ENCODE results near the gene AAGAB.

- TF ChIP-seq EZH2 (IDR thresholded peaks at IDR 0.05), result no peak
- TF ChIP-seq, protein P1, sequence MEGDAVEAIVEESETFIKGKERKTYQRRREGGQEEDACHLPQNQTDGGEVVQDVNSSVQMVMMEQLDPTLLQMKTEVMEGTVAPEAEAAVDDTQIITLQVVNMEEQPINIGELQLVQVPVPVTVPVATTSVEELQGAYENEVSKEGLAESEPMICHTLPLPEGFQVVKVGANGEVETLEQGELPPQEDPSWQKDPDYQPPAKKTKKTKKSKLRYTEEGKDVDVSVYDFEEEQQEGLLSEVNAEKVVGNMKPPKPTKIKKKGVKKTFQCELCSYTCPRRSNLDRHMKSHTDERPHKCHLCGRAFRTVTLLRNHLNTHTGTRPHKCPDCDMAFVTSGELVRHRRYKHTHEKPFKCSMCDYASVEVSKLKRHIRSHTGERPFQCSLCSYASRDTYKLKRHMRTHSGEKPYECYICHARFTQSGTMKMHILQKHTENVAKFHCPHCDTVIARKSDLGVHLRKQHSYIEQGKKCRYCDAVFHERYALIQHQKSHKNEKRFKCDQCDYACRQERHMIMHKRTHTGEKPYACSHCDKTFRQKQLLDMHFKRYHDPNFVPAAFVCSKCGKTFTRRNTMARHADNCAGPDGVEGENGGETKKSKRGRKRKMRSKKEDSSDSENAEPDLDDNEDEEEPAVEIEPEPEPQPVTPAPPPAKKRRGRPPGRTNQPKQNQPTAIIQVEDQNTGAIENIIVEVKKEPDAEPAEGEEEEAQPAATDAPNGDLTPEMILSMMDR (IDR thresholded peaks at IDR 0.05 in 2 of 3, conservative IDR thresholded peaks at IDR 0.05 in 1 of 3; ENCODE audit: borderline replicate concordance in 1 of 3, insufficient read depth in 1 of 3, low read depth in 2 of 3, low read length in 2 of 3), result no peak
- TF ChIP-seq JUND (IDR thresholded peaks at IDR 0.05), result no peak
- TF ChIP-seq POLR2A (IDR thresholded peaks at IDR 0.05; ENCODE audit: borderline replicate concordance, extremely low read depth, insufficient read depth, insufficient read length), result no peak
- no peak for TF ChIP-seq POLR2AphosphoS5 (IDR thresholded peaks at IDR 0.05; ENCODE audit: low read depth, low read length)
Observed at GRCh38 chr15:67290319-67290718, 35.9 kb upstream of the AAGAB start.

Measured in HCT116 (cell line).